Measurements from ENCODE around the gene CDC14B. TPM values are rescaled to one million over a fixed set of nuclear protein-coding genes. Genes with fewer than 3 reads are reported as not detected.

The CDC14B gene
- total RNA-seq, 1 experiment from 2014 or later = 29.8 TPM

DNA sequence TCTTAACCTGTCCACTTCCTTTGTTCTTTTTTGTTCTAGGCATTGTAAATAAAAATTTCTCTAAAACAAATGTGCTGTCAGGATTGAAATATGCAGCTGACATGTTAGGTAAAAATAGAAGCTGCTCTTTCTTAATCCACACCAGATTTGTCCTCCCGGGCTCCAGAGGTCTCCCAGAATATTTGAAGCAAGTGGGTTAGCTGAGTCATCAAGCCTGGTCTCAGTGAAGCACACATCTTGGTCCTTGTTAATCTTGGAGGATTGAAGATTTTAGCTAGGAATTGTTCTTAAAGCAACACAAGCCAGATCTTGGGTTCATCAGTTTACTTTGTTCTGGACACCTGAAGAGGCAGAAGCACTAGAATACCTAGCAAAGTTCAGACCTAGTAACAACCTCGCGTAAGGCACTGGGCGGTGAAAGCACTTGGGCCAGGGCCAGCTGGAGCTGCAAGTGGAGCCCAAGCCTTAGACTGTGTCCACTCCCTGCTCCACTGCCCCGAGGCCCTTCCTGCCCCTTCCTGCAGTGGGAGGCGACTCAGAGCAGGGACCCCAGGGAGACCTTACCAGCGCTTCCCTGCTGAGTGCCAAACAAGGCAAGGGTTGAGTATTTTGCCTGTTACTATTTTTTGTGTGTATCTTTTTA is 133.1 kb downstream of the CDC14B start:
- CTCF ChIA-PET = no interaction called here
- no peak overlapping the region for H3K4me3 Mint-ChIP-seq (ENCODE audit: low read depth, unreplicated experiment)
- H3K4me1 Mint-ChIP-seq (ENCODE audit: low read depth, unreplicated experiment) = no peaks in the 10 kb centered on the region
- TF ChIP-seq, protein P1, sequence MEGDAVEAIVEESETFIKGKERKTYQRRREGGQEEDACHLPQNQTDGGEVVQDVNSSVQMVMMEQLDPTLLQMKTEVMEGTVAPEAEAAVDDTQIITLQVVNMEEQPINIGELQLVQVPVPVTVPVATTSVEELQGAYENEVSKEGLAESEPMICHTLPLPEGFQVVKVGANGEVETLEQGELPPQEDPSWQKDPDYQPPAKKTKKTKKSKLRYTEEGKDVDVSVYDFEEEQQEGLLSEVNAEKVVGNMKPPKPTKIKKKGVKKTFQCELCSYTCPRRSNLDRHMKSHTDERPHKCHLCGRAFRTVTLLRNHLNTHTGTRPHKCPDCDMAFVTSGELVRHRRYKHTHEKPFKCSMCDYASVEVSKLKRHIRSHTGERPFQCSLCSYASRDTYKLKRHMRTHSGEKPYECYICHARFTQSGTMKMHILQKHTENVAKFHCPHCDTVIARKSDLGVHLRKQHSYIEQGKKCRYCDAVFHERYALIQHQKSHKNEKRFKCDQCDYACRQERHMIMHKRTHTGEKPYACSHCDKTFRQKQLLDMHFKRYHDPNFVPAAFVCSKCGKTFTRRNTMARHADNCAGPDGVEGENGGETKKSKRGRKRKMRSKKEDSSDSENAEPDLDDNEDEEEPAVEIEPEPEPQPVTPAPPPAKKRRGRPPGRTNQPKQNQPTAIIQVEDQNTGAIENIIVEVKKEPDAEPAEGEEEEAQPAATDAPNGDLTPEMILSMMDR (IDR thresholded peaks at IDR 0.05; ENCODE audit: unreplicated experiment) = no peak
- BruUV-seq (replicated peaks) = no TSS peak
- no peaks in the 10 kb centered on the region for H3K9me3 Mint-ChIP-seq (ENCODE audit: low read depth, unreplicated experiment)
- H3K27ac Mint-ChIP-seq (ENCODE audit: unreplicated experiment) = no peak overlapping the region
- no peak for DNase-seq
- no peaks in the 10 kb centered on the region for H3K27me3 Mint-ChIP-seq (ENCODE audit: unreplicated experiment)
- peaks cover 7% of the 10 kb centered on the region for H3K36me3 Mint-ChIP-seq (ENCODE audit: insufficient read depth, unreplicated experiment)
- intact Hi-C loops (cut with micrococcal nuclease; ENCODE audit: unreplicated experiment) = no loop called here

DNA sequence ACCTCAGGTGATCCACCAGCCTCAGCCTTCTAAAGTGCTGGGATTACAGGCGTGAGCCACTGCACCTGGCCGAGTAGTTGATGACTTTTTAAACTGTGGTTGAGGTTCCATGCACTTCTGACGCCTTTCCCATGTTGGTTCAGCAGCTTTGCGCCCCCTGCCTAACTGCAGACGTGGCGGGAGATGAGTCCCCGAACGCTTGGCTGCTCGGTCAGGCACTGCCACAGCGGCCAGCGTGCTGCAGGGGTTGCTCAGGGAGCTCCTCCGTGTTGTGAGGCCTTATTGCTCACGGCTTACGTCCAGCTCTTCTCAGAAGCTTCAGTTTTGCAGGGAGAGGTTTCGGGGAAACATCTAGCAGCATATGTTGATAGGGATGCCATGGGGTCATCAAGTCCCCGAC is 134.4 kb downstream of the CDC14B start:
- Mint-ChIP-seq H3K27ac (ENCODE audit: unreplicated experiment) (no peak overlapping the region), H3K27me3 (ENCODE audit: unreplicated experiment) (no peaks in the 10 kb centered on the region), H3K36me3 (ENCODE audit: insufficient read depth, unreplicated experiment) (peaks cover 7% of the 10 kb centered on the region), H3K9me3 (ENCODE audit: low read depth, unreplicated experiment) (no peaks in the 10 kb centered on the region), H3K4me3 (ENCODE audit: low read depth, unreplicated experiment) (no peak overlapping the region), H3K4me1 (ENCODE audit: low read depth, unreplicated experiment) (no peaks in the 10 kb centered on the region)
- intact Hi-C loops (cut with micrococcal nuclease; ENCODE audit: unreplicated experiment) = no loop called here
- TF ChIP-seq, protein P1 (IDR thresholded peaks at IDR 0.05; ENCODE audit: unreplicated experiment) = no peak
- CTCF ChIA-PET = no interaction called here
- no peak for DNase-seq
- no TSS peak for BruUV-seq (replicated peaks)

DNA sequence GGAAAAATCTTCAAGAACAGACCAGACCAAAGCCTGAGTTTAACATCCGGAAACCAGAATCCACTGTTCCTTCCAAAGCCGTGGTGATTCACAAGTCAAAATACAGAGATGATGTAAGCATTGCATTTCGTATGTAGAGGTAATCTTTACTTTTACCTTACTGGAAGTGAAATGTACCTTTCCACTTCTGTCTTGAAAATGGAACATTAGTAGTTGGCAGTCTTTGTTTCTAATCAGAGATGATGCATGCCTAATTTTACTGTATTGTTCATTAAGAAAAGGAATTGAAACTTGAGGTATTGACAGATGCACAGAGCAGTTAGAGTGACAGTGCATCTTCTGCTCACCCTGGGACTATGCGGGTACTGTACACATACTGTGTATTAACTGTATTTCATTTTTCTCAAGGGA is 135.1 kb downstream of the CDC14B start:
- Mint-ChIP-seq H3K36me3 (ENCODE audit: insufficient read depth, unreplicated experiment) (peaks cover 6% of the 10 kb centered on the region), H3K4me1 (ENCODE audit: low read depth, unreplicated experiment) (no peaks in the 10 kb centered on the region), H3K4me3 (ENCODE audit: low read depth, unreplicated experiment) (no peak overlapping the region), H3K9me3 (ENCODE audit: low read depth, unreplicated experiment) (no peaks in the 10 kb centered on the region), H3K27ac (ENCODE audit: unreplicated experiment) (no peak overlapping the region), H3K27me3 (ENCODE audit: unreplicated experiment) (no peaks in the 10 kb centered on the region)
- no TSS peak for BruUV-seq (replicated peaks)
- no peak for DNase-seq
- CTCF ChIA-PET = no interaction called here
- TF ChIP-seq, protein P1 (IDR thresholded peaks at IDR 0.05; ENCODE audit: unreplicated experiment) = no peak
- intact Hi-C loops (cut with micrococcal nuclease; ENCODE audit: unreplicated experiment) = no loop called here

DNA sequence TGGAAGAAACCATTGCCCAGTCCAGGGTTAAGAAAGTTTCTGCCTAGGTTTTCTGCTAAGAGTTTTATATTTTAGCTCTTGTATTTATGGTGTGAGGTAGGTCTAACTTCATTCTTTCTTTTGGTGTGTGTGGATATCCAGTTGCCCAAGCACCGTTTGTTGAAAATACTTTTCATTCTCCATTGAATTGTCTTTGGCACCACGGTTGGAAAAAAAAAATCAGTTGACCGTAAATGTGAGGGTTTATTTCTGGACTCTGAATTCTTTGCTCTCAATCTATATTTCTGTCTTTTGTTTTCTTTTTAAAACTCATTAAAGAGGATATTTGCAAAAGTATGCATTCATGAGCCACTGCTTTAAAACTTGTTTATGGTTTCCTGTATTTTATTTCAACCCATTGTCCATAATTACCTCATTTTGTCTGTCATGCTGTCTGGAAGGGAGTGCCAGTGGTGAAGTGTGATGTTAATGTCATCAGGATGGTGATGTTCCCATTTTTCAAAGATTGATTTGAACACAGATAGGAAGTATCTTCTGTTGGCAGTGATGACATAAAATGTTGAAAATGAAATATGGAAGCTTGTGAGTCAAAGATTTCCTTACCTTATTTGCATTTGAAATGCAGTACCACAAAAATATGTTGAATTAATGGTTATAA is 135.8 kb downstream of the CDC14B start:
- DNase-seq = no peak
- BruUV-seq (replicated peaks) = no TSS peak
- Mint-ChIP-seq H3K36me3 (ENCODE audit: insufficient read depth, unreplicated experiment) (no peaks in the 10 kb centered on the region), H3K27ac (ENCODE audit: unreplicated experiment) (no peak overlapping the region), H3K4me1 (ENCODE audit: low read depth, unreplicated experiment) (no peaks in the 10 kb centered on the region), H3K27me3 (ENCODE audit: unreplicated experiment) (no peaks in the 10 kb centered on the region), H3K9me3 (ENCODE audit: low read depth, unreplicated experiment) (no peaks in the 10 kb centered on the region), H3K4me3 (ENCODE audit: low read depth, unreplicated experiment) (no peak overlapping the region)
- CTCF ChIA-PET = no interaction called here
- TF ChIP-seq, protein P1 (IDR thresholded peaks at IDR 0.05; ENCODE audit: unreplicated experiment) = no peak
- intact Hi-C loops (cut with micrococcal nuclease; ENCODE audit: unreplicated experiment) = no loop called here

All from Calu3 (cell line).